ENCODE results near the gene CFAP299. TPM values are rescaled to one million over a fixed set of nuclear protein-coding genes. Genes with fewer than 3 reads are reported as not detected.

The CFAP299 gene
- total RNA-seq, 1 donor from 2014 or later, result 0.13 TPM

DNA sequence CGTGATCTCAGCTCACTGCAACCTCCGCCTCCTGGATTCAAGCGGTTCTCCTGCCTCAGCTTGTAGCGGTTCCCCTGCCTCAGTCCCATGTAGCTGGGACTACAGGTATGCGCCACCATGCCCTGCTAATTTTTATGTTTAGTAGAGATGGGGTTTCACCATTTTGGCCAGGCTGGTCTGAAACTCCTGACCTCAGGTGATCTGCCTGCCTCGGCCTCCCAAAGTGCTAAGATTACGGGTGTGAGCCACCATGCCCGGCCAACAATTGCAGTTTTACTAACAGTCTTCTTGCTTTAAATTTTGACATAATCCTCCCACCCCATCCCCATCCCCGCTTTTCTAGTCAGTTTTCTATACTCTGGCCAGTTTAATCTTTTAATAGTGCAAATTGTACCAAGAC, 112.0 kb downstream of the CFAP299 start:
- DNase-seq (ENCODE audit: low read depth, low spot score), result no peak

DNA sequence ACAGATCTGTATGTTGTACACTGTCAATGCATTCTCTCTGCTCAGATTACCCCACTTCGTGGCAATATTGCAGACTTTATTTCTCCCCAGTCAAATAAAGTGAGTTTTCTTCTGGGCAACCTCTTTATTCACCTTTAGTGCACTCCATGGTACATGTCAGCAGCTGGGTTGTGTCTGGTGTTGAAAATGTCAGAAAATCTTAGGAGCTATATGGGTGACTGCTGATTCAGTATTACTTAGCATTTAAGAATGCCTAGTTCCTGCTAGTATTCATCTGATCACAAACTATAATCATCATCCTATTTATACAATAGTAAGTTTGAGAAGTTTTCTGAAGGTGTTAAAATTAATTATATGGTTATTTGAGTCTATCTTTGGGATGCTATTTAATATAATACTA, 112.5 kb downstream of the CFAP299 start:
- DNase-seq (ENCODE audit: low read depth, low spot score), result no peak

DNA sequence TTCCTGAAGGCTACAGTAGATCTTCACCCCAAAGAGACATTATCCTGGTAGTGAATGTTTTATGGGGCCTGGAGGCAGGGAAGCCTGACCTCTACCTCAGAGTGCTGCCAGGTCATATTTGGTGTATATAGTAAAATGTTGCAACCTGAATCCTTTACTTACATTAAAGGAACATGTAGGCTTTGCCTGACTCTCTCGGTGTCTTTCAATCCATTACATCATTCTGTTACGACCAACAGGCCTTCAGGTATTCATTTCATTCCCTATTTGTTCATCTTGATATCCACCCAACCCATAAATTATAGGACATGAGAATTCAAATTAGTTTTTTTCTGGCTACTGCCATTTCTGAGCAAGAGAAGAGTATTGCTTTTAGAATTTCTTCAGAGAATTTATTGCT, 116.5 kb downstream of the CFAP299 start:
- no peak for DNase-seq (ENCODE audit: low read depth, low spot score)

DNA sequence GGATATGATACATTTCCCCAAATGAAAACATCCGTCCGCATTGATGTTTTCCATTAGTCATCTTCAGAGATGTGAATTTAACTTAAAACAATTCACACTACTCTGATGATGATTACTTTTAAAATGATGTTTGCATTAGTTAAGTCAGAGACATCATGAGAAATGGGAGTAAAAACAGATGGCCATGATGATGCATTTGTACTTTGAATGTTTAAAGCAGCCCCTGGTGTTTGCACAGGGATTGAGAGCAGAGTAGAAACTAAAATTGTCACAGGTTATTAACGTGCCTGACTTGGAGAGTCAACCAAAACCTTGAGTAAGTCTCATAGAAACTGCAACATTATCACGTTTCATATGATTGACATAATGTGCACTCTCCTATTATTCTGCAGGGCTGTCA, 117.2 kb downstream of the CFAP299 start:
- DNase-seq (ENCODE audit: low read depth, low spot score), result no peak

DNA sequence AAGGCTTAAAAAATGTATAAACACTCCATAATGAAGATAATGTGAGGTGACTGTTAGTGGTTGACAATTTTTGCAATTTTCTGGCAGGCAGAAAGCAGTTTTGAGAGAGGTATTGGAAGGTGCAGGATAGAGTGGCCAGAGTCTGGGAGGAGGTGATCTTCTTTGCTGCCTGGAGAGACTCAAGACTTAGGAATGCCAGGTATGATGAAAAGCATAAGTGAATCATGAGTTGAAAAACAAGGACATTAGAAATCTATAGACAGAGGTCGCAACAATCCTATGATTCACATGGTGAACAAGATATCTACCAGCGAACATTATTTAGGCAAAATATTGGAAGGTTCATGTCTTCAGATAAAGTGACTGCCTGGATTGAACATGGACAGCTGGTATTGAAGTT, 118.5 kb downstream of the CFAP299 start:
- no peak for DNase-seq (ENCODE audit: low read depth, low spot score)

DNA sequence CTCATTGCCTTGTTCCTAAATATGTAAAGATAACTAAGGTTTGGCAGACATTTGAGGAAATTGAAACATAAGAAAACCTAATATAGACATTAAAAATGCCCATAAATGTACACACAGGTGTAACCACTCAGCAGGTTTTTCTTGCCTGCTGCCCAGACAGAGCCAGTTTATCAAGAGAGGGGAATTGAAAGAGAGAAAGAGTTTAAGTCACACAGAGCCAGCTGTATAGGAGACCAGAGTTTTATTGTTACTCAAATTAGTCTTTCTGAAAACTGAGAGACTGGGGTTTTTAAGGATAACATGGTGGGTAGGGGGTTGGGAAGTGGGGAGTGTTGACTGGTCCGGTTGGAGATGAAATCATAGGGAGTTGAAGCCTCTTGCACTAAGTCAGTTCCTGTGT, 119.0 kb downstream of the CFAP299 start:
- DNase-seq (ENCODE audit: low read depth, low spot score), result no peak

DNA sequence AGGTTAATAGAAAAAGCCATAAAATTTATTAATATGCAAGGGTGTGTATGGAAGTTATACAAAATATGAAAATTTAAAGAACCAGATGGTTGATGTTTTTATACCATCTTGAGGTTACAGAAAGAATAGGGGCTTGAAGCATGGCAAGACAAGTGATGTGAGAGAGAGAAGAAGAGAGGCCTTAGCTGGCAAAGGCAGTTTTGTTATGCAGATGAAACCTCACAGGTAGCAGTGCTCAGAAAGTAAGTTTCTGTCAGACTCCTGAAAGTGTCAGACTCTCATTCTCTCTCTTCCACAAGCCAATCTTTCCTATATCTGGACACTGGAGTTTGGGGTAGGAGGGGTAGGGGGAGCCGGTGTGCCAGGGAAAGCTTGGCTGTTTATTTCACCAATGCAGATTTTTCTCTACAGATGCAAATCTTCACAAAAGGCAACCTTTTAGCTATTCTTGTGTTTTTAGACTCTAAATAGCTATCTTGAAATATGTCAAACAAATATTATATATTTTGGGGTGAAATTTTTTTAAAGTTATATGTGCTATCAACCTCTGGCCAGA, 124.5 kb downstream of the CFAP299 start:
- no peak for DNase-seq (ENCODE audit: low read depth, low spot score)

DNA sequence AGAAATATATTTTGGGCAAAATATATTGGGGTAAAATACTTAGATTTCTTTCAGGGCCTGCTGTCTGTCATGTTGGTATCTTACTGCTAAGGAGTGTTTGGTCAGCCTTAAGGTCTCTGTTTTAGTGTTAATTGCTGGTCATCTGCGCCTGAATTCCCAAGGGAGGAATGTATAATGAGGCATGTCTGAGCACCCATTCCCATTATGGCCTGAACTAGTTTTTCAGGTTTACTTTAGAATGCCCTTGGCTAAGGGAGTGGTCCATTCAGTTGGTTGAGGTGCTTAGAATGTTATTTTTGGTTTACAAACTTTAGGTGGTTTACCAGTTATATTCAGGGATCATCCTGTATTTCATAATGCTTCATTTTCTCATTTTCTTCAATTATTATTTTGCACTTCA, 125.9 kb downstream of the CFAP299 start:
- no peak for DNase-seq (ENCODE audit: low read depth, low spot score)

DNA sequence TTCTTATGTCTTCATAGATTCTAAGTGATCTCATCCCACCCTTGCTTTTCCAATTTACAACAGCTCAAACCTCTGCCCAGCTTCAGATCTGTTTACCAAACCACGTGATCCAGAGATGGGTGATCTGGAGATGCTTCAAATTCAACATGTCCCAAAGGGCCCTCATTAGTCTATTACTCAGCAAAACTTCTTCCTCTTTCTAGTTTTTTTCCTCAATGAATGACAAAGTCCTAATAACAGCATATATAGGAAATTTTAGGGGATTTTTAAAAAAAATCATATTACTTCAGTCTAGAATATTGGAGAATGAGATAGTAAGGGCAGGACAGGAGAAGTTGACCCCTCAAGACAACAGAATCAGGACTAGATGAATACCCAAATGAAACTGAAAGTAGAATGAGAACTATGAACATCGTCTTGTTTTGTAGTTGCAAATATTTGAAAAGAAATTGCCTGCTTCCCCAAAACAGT, 127.1 kb downstream of the CFAP299 start:
- no peak for DNase-seq (ENCODE audit: low read depth, low spot score)

DNA sequence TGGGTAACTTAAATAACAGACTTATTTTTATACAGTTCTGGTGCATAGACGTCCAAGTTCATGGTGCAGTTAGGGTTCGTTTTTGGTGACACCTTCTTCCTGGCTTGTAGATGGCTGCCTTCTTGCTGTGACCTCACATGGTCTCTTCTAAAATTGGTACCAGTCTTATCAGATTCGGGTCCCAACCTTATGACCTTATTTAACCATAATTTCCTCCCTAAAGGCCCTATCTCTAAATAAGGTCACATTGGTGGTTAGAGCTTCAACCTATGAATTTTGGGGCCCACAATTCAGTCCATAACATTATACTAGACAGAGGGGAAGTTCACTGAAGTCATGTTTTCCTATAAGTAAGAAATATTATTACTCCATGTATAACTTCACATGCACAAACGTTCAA, 128.0 kb downstream of the CFAP299 start:
- DNase-seq (ENCODE audit: low read depth, low spot score), result no peak

DNA sequence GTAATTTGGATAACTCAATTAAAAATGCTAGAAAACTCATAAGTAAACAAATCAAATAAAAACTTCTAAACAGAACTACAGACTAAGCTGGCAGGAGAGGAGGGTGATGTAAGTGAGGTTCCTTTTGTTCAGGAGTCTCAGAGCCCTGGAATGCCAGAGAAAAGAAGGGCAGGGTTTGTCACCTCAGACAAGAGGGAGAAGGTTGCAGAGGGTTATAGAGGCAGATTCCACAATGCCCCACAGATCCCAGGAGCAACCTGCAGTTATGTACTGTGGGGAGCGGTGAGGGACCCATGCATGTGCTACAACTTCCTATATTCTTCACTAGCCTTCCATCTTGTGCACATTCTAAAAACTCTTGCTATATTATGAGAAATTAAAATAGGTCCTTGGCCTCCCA, 129.7 kb downstream of the CFAP299 start:
- no peak for DNase-seq (ENCODE audit: low read depth, low spot score)

DNA sequence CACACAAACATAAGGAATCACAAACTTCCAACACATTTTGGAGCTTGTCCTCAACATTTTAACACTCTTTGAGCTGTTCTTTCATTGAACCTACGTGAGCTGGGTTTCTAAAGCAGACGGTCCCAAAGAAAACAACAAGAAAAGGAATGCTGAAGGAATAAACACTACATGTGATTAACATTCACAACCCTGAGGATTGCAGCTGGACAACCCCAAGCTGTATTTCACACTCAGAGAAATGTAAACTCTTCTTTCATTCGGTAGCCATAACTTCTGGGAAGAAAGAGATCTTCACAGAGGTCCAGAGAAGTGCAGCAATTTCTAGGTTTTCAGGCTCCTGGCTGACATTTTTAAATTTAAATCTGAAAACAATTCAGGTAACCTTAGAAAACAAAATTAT, 130.2 kb downstream of the CFAP299 start:
- no peak for DNase-seq (ENCODE audit: low read depth, low spot score)

DNA sequence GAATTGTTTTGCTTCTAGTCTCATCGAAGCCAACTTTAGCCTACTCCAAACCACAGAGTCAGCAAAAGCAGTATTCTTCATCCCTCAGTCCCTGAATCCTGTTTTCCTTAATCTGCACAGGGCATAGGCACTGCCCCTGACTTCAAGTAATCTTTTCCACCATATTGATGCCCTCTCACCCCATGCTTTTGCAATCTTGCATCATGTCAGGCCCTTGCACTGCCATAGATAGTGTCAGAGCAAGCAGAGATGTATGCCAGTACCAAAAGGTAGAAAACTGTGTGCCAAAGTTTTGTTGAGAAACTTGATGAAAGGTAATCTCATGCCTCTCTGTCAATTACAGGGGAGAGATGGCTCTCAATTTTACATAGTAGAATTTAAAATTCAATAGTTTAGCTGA, 131.1 kb downstream of the CFAP299 start:
- DNase-seq (ENCODE audit: low read depth, low spot score), result no peak

DNA sequence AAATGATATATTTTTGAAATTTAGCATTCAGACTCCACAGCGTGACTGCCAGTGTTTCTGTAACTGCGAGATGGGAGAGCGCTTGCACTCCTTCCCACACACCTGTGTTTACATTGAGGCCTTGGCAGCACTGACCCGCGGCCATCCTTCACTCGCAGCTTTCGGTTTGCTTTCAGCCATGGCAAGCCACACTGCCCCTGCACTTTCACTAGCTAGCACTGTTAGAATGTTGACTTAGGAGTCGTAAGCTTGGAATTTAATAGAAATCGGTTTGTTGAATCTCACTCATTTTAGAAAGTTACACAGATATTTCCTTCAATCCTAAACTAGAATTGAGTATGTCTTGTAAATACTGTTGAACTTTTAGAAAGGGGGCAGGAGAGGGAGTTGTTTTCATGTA, 136.2 kb downstream of the CFAP299 start:
- no peak for DNase-seq (ENCODE audit: low read depth, low spot score)

DNA sequence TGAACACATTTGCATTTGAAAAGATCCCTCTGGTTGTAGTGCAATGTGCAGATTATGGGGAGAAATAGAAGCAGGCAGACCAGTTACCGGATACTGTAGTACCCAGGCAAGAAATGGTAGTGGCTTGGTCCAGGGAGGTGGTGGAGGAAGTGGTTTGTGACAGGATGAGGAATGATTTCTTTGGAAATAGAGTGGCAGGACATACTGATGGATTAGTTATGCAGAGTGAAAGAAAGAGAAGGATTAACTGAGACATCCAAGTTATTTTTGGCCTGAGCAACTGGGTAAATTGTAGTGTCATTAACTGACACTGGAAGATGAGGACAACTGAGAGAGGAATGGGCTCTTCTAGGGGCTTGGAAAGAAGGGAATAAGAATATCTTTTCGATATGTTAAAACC, 139.7 kb downstream of the CFAP299 start:
- no peak for DNase-seq (ENCODE audit: low read depth, low spot score)

DNA sequence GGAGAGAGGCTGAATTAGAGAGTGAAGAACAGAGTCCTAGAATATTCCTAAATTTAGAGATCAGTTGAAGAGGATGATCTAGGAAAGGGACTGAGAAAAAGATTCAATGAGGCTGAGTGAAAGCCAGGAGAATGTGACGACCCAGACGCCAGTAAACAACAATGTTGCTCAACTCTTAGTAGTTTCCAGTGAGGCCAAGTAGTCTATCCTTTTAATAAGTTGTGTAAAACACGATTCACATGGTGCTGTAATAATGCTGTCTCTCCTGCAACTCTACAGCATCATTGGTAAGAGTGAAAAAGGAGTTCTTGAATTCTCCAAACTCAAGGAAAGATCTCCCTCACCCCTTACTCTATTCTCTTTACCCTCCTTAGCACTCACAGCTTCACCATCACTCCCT, 140.3 kb downstream of the CFAP299 start:
- DNase-seq (ENCODE audit: low read depth, low spot score), result no peak

DNA sequence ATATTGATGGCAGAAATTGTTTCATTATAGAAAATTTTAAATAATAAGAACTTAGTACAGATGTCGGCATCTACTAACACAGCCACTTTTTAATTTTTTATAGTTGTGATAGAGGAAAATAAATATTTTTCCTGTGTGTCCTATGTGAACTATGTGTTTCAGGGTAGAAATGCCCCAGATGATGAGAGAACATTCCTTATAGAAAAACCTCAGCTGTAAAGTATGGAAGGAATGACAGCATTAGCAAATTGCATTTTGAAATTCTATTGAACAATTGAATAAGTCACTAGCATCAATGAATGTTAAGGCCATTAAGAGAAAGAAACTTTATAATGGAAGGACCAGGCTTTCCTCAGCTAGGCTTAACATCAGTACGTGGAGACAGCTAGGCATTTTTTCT, 149.2 kb downstream of the CFAP299 start:
- DNase-seq (ENCODE audit: low read depth, low spot score), result no peak

DNA sequence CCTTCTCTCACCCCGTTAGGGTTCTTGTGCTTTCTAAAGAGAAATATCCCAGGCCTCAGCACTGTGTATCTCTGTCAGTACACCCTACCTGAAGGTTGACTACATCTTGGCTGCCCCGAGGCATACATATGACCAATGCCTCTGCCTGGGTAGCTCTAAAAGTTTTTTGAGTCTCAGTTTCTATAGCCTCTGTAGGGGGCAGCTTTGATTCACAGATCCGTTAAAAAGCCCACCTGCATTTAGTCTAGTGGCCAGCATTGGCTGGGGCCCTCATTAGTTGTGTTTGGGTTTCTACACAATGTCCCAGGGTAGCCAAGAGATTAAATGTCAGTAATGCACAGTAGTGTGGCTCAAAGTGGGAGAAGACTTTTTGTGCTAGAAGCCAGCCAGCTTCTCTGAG, 151.1 kb downstream of the CFAP299 start:
- no peak for DNase-seq (ENCODE audit: low read depth, low spot score)

DNA sequence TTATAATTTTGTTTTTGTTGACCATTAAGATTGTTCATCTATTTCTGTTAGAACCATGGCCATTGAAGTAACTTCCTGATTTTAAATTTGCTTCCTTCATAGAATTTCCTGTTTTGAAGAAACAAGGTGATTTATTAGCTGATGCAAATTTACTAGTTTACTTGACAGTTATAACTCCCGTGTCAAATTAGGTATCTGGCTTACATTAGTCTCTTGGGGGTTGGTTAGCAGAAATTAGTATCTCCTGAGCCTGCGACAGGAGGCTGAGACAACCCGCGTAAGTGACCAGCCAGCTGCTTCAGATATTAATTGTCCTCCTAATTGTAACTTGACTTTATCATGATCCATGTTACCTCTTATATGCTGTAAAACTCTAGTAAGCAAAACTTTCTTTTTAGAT, 154.3 kb downstream of the CFAP299 start:
- no peak for DNase-seq (ENCODE audit: low read depth, low spot score)

DNA sequence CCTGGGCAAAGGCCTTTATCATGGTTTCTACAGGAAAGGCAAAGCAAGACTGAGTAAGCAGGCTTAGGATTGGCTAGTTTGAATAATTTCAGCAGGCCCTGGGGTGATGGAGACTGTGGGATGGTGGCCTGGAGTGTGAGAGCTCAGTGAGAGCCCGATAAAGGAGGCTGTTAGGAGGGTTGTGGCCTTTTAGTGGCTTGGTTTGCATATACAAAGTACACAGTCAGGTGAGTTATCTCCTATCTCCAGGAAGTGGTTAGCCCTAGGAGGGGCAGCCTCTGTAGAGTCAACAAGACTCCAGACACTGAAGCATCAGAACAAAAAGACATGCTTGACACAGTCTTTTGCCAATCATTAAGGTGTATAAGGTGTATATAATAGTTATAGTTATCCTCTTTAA, 157.2 kb downstream of the CFAP299 start:
- no peak for DNase-seq (ENCODE audit: low read depth, low spot score)

DNA sequence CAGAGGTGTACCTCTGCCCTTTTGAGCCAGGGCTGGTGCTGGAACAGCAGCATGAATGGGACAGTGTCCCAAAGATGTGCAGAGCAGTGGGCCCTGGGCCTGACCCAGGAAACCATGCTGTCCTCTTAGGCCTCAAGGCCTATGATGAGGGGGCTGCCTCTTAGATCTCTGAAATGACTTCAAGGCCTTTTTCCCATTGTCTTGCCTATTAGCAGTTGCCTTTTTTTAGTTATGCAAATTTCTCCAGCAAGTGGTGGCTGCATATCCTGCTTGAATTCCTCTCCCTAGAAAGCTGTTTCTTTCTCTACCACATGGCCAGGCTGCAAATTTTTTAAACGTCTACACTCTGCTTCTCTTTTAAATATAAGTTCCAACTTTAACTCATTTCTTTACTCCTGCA, 160.3 kb downstream of the CFAP299 start:
- DNase-seq (ENCODE audit: low read depth, low spot score), result no peak

DNA sequence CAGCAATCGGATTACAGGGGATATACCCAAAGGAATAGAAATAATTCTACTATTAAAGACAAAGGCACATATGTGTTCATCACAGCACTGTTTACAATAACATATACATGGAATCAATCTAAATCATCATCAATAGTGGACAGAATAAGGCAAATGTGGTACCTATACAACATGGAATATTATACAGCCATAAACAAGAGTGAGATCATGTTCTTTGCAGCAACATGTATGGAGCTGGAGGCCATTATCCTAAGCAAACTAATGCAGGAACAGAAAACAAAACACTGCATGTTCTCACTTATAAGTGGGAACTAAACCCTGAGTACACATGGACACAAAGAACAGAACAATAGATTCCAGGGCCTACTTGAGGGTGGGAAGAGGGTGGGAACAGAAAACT, 163.2 kb downstream of the CFAP299 start:
- DNase-seq (ENCODE audit: low read depth, low spot score), result no peak

DNA sequence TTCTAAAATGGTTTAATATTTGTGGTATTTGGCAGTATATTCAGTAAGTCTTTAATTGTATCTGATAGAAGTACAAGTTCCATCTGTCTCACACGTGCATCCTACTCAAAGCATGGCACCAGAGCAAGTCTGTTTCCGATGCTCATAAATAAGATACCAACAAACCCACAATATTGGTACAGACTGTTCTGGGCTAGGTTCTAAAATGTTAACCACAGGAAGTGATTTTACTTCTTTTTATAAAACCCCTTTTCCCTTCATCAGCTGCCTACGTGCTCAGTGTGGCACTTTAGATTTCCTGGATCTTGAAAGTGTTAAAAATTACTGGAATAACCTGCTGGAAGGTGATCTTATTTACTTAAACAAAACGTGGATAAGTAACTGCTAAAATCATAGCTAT, 165.1 kb downstream of the CFAP299 start:
- no peak for DNase-seq (ENCODE audit: low read depth, low spot score)

DNA sequence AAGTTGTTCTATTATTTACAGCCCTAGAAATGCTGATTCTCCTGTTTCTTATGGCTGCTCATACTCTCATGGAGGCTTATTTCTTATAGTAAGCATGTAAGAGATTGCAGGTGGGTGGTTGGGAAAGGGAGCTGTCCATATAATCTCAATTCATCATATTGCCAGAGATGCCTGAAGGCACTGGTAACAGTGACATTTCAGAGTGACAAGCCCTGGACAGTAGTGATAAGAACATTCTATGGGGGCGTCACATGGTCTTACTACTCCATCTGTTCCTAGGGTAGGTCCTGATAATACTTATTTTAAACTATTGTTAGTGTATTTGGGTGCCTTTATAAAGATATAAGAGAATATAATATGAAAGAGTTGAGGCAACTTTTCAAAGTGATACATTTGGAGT, 171.5 kb downstream of the CFAP299 start:
- DNase-seq (ENCODE audit: low read depth, low spot score), result no peak
